ENCODE data around the gene CCDC88C. TPM values are rescaled to one million over a fixed set of nuclear protein-coding genes. Genes with fewer than 3 reads are reported as not detected.

The CCDC88C gene
- total RNA-seq, 2 experiments from 2014 or later = 137 to 253 TPM

DNA sequence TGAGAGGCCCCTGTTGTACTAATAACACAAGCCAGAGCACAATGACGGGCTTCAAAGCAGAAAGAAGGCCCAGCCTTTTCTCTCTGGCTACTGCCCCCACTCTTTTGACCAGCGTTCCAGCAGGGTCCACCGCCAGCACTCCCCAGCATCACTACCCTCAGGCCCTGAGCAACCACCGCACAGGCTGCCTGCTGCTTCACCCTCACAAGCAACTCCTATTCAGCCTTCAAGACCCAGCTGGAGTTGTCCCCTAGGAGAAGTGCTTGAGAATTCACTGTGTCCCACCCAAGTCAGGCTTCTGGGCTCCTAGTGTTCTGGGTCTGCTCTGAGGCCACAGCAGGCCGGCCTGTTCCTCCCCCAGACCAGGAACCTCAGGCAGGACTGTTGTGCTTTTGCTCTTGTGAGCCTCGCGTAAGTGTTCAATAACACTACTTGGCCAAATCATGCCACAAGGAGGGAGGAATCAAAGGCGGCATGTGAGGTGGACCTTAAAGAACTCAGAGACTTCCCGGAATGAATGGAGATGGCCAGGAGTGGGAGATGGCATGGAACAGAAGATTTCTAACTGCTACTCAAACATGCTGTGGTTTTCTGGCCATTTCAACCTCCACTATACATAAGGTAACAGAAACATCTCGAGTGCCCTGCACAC, 89.8 kb downstream of the CCDC88C start:
- H3K4me3 ChIP-seq (ENCODE audit: low read depth, low read length, poor library complexity, severe bottlenecking) = no peak overlapping the region
- ChIA-PET POLR2A (interaction anchor here (1.2 to 1.6 kb wide), 2 partner anchors 18 to 28 kb away, joined by 3 to 5 read pairs; no protein-coding TSS in a partner anchor), CTCF (ENCODE audit: unreplicated experiment) (no interaction called here)
- peaks cover 13% of the 10 kb centered on the region; the same call in 1 of the 2 replicates for H3K79me2 ChIP-seq (ENCODE audit: insufficient read depth, low read depth, low read length)
- intact Hi-C loops (cut with micrococcal nuclease; ENCODE audit: unreplicated experiment) = no loop called here
- no peak overlapping the region for H3K4me2 ChIP-seq (ENCODE audit: low read length)
- no peaks in the 10 kb centered on the region for H3K9me2 ChIP-seq (ENCODE audit: insufficient read depth, low read length)
- TF ChIP-seq, protein P1, sequence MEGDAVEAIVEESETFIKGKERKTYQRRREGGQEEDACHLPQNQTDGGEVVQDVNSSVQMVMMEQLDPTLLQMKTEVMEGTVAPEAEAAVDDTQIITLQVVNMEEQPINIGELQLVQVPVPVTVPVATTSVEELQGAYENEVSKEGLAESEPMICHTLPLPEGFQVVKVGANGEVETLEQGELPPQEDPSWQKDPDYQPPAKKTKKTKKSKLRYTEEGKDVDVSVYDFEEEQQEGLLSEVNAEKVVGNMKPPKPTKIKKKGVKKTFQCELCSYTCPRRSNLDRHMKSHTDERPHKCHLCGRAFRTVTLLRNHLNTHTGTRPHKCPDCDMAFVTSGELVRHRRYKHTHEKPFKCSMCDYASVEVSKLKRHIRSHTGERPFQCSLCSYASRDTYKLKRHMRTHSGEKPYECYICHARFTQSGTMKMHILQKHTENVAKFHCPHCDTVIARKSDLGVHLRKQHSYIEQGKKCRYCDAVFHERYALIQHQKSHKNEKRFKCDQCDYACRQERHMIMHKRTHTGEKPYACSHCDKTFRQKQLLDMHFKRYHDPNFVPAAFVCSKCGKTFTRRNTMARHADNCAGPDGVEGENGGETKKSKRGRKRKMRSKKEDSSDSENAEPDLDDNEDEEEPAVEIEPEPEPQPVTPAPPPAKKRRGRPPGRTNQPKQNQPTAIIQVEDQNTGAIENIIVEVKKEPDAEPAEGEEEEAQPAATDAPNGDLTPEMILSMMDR (conservative IDR thresholded peaks at IDR 0.05; ENCODE audit: low read length) = no peak
- no peak for TF ChIP-seq EZH2phosphoT487 (IDR thresholded peaks at IDR 0.05; ENCODE audit: borderline replicate concordance, low read depth, low read length)
- BruUV-seq (replicated peaks) = no TSS peak
- peaks cover 96% of the 10 kb centered on the region for H3K36me3 ChIP-seq (ENCODE audit: insufficient read depth, low read length)
- no peak overlapping the region for H3K27ac ChIP-seq (ENCODE audit: low read depth, low read length, poor library complexity, severe bottlenecking)
- no peak for DNase-seq (ENCODE audit: low spot score)
- H3K4me1 ChIP-seq (ENCODE audit: insufficient read depth, low read length, poor library complexity, severe bottlenecking) = peaks cover 38% of the 10 kb centered on the region
- no peaks in the 10 kb centered on the region for H4K20me1 ChIP-seq (ENCODE audit: insufficient read depth, low read length)
- H2AFZ ChIP-seq (ENCODE audit: low read length) = no peak overlapping the region
- no peaks in the 10 kb centered on the region for H3K9me3 ChIP-seq (ENCODE audit: low read length)

GRCh38 chr14:91327250-91327595, 90.4 kb downstream of the CCDC88C start:
- no TSS peak for BruUV-seq (replicated peaks)
- H3K4me2 ChIP-seq (ENCODE audit: low read length) = no peak overlapping the region
- DNase-seq (ENCODE audit: low spot score) = no peak
- ChIA-PET CTCF (ENCODE audit: unreplicated experiment) (no interaction called here), POLR2A (interaction anchor here (0.6 to 1.1 kb wide), 2 partner anchors 19 to 35 kb away, joined by 4 read pairs; no protein-coding TSS in a partner anchor)
- H3K9me3 ChIP-seq (ENCODE audit: low read length) = no peaks in the 10 kb centered on the region
- H3K36me3 ChIP-seq (ENCODE audit: insufficient read depth, low read length) = peaks cover 96% of the 10 kb centered on the region
- H3K79me2 ChIP-seq (ENCODE audit: insufficient read depth, low read depth, low read length) = peaks cover 19% of the 10 kb centered on the region
- H2AFZ ChIP-seq (ENCODE audit: low read length) = no peak overlapping the region
- no peak overlapping the region for H3K4me3 ChIP-seq (ENCODE audit: low read depth, low read length, poor library complexity, severe bottlenecking)
- TF ChIP-seq, protein P1 (conservative IDR thresholded peaks at IDR 0.05; ENCODE audit: low read length) = no peak
- TF ChIP-seq EZH2phosphoT487 (IDR thresholded peaks at IDR 0.05; ENCODE audit: borderline replicate concordance, low read depth, low read length) = no peak
- H4K20me1 ChIP-seq (ENCODE audit: insufficient read depth, low read length) = no peaks in the 10 kb centered on the region
- intact Hi-C loops (cut with micrococcal nuclease; ENCODE audit: unreplicated experiment) = no loop called here
- no peak overlapping the region for H3K27ac ChIP-seq (ENCODE audit: low read depth, low read length, poor library complexity, severe bottlenecking)
- H3K9me2 ChIP-seq (ENCODE audit: insufficient read depth, low read length) = no peaks in the 10 kb centered on the region
- peaks cover 44% of the 10 kb centered on the region for H3K4me1 ChIP-seq (ENCODE audit: insufficient read depth, low read length, poor library complexity, severe bottlenecking)

DNA sequence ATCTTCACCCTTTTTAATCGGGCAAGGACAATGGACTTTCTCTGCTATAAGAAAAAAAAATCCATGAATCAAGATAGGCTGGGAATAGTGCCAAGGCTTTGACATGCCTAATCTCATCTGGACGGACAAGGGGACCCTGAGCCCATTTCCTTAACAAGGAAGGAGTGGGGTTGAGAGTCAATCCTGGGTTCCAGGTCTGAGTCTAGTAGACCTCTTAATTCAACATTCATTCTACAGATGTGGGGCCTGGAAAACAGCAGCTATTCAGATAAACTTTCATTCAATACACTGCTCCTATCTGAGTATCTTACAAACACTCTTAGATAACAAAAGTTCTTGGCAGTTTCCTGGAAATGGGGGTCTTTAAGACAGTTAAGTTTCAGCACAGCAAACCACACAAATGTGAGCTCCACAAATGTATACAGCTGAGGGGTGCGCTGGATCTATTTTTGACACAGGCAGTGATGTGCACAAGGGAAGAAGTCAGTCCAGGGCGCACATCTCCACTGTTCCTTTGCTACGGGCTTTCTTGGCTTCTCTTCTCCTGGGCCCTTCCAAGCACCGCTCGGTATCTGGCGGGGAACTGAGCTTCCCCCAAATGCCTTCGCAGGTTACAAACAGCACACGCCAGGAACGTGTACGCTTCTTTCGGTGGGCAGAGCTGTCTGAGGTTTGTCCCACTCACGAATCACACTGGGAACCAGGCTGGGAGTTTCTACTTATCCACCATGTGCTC, 90.9 kb downstream of the CCDC88C start:
- H3K9me3 ChIP-seq (ENCODE audit: low read length) = no peaks in the 10 kb centered on the region
- peaks cover 24% of the 10 kb centered on the region for H3K79me2 ChIP-seq (ENCODE audit: insufficient read depth, low read depth, low read length)
- CTCF ChIA-PET (ENCODE audit: unreplicated experiment) = no interaction called here
- H3K4me3 ChIP-seq (ENCODE audit: low read depth, low read length, poor library complexity, severe bottlenecking) = no peak overlapping the region
- BruUV-seq (replicated peaks) = no TSS peak
- H4K20me1 ChIP-seq (ENCODE audit: insufficient read depth, low read length) = no peaks in the 10 kb centered on the region
- H2AFZ ChIP-seq (ENCODE audit: low read length) = no peak overlapping the region
- POLR2A ChIA-PET = interaction anchor here (0.6 to 1.1 kb wide), 3 partner anchors 10 to 36 kb away, joined by 3 to 4 read pairs (median 4); no protein-coding TSS in a partner anchor
- H3K4me1 ChIP-seq (ENCODE audit: insufficient read depth, low read length, poor library complexity, severe bottlenecking) = peaks cover 49% of the 10 kb centered on the region
- intact Hi-C loops (cut with micrococcal nuclease; ENCODE audit: unreplicated experiment) = no loop called here
- no peak for TF ChIP-seq EZH2phosphoT487 (IDR thresholded peaks at IDR 0.05; ENCODE audit: borderline replicate concordance, low read depth, low read length)
- H3K36me3 ChIP-seq (ENCODE audit: insufficient read depth, low read length) = peaks cover 96% of the 10 kb centered on the region
- DNase-seq (ENCODE audit: low spot score) = no peak
- no peaks in the 10 kb centered on the region for H3K9me2 ChIP-seq (ENCODE audit: insufficient read depth, low read length)
- peak overlapping the region; percentile 20 for H3K27ac ChIP-seq (ENCODE audit: low read depth, low read length, poor library complexity, severe bottlenecking)
- no peak overlapping the region for H3K4me2 ChIP-seq (ENCODE audit: low read length)

All from OCI-LY7 (cell line).